NOMO-1 treated with DMSO at 0.1 percent for 48 hours (cell line): Measurements from ENCODE around the gene NEK8.
A peak's percentile ranks its signal among the peaks of the same experiment; 100 is the strongest.
"Not testable (repeated sequence)": the region's sequence is repeated elsewhere in the genome, so short reads cannot be mapped to it uniquely, and the experiment has no call there.

Experiments
- DNase-seq: peaks from one replicate; lab custom pipeline; 2025; ENCODE audit not compliant: unreplicated experiment; lab: John Stamatoyannopoulos, UW

Gene NEK8

DNA sequence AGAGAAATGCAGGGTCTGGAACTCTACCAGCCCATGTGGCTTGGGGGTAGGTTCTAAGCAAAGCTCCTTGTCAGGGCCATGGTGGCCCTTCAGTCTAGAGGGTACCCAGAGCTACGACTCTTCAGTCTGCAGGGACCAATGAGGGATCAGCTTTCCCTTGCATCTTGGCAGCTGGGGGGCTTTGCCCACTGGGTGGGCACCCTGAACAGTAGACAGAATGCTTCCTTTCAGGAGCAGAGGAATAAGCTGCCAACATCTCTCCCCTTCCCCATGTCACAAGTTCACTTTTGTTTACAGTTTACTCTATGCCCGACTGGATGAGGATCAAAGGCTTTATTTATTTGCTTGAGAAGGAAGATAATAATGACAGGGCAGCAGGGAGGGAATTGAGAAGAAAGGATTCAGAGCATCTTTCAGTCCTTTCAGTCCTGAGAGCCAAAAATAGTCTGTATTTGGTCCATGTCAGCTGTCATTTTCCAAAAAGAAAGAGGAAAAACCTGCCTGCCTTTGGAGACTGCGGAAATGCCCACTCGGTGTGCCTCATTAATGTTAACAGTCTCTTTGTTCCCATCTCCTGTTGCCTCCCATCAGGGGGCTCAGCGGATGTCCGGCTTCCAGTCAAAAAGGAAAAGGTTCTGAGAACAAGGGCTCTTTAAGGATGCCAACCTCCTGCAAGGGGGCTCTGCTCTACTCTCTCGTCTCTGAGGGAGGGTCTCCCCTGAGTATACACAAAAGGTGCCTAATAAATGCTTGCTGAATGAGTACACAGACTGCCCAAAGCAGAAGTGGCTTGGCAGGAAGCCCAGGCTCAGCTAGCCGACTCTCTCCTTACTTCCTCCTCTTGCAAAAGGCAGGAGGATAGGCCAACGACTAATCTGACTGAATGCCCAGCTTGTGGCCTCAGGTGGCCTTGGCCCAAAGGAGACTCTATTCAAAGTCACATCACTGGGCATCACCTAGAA, 32.3 kb downstream of the NEK8 start:
- DNase-seq, result peak; percentile 64

DNA sequence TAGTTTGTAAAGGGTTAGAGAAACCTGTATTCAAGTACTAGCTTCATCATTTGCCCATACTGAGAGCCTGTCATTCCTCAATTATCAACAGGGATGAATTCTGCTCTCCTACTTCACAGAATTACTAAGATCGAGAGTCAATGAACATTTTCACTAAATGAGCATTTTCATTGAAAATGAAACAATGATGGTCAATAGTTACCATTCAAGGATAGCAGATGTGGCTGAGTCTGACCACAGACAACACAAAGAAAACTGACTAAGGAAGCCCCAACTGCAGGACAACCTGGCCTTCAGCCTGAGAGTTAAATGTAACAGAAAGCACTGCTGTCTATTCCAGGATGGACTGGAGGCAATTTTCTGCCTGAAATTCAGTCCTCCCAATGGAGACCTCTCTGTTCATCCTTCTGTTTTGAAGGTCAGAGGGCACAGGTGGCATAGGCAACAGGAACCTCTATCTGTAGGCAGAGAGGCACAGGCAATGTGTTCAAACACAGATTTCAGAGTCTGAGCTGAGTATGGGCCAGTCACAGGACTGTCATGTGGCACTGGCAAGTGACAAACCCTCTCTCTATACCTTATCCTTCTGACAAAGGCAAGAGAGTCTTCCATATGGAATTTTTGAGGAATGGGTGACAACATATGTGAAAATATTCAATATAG, 34.7 kb downstream of the NEK8 start:
- DNase-seq, result no peak

GRCh38 chr17:28763804-28764266, 35.2 kb downstream of the NEK8 start:
- peak; percentile 58 for DNase-seq

DNA sequence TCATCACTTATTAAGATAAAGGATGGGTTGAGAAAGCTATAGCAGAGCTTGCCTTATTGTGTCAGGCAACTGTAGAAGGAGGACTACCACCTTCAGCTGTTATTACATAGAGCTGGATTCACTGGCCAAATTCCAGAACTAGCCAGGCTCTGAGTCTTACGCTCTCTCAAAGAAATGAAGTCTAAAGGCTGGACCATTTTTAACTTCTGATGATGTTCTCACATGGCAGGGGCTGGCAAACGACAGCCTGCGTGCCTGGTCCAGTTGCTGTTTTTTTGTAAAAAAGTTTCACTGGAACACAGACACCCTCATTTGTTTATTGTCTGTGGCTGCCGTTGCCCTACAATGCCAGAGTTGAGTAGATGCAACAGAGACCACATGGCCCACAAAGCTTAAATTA, 36.5 kb downstream of the NEK8 start:
- DNase-seq, result no peak

GRCh38 chr17:28773736-28774135, 45.1 kb downstream of the NEK8 start:
- no peak for DNase-seq

DNA sequence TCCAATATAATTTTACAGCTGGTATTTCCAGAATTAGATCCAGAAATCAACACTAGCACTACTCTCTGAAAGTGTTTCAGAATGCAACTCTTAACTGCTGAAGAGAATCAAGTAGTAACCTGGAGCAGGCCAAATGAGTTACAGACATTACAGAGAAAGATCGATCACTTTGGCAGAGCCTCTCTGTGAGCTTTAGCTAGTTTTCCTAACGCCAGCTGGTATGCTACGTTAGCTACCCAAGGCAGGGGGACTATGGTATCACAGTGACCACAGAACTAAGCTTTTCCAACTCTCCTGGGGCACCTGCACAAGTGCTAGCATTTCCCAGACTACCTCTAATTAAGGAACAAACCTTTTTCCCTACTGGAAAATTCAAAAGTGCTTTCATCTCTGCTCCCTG, 45.6 kb downstream of the NEK8 start:
- no peak for DNase-seq

DNA sequence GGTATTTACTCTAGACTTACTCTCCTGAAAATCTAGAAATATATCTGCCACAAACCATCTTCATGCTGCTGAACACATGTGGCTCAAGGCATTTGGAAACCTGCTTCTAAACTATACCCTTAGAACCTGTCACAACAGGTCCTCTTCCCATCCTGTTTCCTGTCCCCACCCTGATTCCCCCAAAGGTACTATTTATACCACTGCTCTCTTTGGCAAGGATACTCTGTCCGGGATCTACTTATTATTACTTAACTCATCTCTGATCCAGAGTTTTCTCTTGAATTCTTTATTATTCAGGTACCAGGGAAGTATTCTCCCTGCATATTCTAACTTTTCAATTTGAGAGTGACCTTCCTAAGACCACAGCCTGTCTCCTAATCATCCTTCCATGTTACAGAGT, 48.6 kb downstream of the NEK8 start:
- DNase-seq, result no peak

- not testable (repeated sequence) for DNase-seq
Measured at GRCh38 chr17:28779601-28780000, 51.0 kb downstream of the NEK8 start.

DNA sequence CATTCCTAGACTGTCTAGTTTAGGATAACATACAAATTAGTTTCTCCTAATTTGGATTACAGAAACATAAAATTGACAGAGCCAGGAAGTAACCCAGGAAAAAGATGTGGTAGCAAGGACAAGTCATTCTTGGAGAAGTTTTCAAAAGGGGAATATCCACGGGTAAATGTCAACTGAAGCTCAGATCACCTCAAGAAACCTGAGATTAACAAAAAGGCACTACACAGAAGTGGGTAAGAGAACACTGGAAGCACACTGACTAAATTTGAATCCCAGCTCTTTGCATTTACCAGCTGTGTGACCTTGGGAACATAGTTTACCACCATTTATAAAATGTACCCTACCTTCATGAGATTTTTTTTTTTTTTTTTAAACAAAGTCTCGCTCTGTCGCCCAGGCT, 54.6 kb downstream of the NEK8 start:
- no peak for DNase-seq

DNA sequence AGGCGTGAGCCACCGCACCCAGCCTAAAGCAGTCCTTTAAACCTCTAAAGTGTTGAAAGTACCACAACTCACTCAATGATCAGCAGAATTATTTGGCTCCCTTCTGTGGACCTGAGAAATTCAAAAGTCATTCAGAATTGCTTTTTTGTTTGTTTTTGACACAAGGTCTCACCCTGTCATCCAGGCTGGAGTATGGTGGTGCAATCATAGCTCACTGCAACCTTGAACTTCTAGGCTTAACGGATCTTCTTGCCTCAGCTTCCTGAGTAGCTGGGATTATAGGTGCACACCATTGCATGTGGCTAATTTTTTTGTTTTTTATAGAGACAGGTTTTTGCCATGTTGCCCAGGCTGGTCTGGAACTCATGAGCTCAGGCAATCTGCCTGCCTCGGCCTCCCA, 59.5 kb downstream of the NEK8 start:
- no peak for DNase-seq
